AG08395 (cell line): ENCODE results near the gene ZMYND11.

Experiments
- DNase-seq: peaks from one replicate; pipeline ENCODE4 v3.0.0; 2012; ENCODE audit warnings: mixed read lengths, low spot score

Gene ZMYND11

DNA sequence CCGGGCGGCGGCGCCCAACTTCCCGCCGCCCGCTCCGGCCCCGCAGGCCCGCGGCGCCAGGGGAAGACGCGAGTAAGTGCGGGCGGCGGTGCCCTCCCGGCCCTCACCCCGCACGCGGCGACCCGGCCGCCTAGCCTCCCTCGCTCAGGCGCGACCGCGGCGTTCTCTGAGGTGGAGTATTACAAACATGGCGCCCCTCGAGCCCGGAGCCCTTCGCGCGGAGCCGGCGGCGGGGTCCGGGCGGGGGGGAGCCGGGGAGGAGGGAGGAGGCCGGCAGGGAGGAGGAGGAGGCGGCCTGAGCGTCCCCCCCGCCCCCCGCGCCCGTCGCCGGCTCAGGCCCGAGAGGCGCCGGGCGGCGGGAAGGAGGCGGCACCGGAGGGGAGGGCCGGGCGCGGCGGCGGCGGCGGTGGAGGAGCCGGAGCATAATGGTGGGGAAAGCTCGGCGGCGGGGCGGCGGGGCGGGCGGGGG is at the start of gene ZMYND11:
Gene ZMYND11, plus strand, starts transcription at position 324 of the 469 bp plus-strand sequence. CDS start 44,558 bp downstream, outside the sequence.
- peak; percentile 74 for DNase-seq

DNA sequence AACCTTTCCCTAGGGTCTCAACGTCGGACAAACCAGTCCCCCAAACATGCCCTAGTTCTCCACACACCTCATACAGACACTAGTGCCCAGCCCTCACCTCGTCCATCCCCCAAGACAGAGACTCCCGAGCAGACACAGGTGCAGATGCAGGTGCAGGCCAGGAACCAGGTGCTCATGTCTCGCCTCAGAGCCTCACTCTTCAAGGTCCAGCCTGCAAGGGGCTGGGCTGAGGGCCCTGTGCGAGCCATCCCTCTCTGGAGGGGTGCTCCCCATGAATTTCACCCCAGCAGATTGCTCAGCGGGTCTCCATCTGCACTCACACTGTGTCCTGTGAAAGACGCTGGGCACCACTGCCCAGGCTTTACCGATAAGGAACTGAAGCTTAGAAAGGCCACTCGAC is 49.2 kb upstream of the ZMYND11 start:
- DNase-seq: no peak

DNA sequence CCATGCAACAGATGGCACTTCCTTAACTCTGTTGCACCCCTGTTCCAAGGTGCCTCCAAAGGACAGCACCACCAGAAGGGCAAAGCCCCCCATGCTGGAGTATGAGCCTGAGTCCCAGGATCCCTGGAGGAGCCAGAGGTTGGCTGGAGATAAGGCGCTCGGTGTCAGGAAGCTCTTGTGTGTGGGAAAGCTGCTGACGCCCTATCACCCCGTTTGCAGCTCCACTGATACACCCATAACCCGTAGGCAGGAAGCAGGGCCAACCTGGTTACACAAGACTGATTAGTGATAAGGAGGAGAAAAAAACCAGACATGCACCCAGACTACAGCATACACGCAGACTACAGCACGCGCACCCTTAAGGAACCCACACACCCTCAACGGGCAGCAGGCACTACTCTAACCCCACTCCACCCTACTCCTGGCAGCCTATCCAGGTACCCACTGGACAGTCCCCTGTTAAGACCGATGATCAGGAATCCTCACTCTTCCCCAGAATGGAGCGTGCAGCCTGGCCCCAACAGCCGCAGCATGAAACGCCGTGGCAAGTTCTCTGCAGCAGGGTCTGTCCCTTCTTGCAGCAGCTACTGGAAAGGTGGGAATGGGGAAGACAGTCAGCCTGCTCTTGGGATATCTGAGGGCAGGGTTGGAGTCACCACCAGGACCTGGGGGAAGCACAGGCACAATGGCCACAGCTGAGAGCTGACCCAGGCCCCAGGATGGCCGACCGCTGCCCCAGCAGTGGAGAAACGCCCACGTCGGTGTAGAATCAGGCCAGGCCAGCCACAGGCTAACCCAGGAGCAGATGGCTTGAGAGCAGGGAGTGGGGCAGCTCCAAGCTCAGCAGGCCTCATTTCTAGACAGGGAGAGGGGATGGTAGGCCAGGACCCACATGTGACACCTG is 47.8 kb upstream of the ZMYND11 start:
- no peak for DNase-seq

DNA sequence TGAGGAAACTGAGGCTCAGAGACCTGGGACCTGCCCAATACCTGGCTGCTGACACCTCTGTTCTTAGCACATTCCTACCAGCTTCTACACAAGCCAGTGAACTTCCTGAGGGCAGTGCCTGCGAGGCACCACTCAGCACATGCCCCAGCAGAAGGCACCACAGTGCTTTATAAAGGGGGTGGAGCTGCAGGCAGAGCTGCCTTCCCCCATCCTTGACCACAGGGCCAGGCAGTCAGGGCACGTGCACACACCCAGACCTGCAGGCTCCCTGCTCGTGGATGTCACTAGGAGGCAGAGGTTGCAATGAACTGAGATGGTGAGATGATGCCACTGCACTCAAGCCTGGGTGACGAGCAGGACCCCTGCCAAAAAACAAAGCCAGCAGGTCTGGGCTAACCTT is 47.0 kb upstream of the ZMYND11 start:
- DNase-seq: no peak

DNA sequence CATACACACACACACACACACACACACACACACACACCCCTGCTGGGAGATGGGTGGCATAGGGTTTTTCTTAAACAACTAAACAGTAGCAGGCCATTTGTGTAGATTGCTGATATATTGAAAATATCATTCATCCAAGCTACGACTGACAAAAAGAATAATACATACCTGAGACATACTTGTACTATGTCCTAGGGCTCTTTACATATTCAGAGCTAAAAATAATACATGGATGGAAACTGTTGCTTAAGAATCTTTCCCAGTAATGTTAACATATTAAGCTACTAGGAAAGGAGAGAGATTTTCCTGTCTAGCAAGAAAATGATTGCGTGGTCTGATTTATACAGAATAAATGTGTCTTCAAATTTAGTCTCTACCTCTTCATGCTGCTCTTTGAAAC is 46.0 kb upstream of the ZMYND11 start:
- no peak for DNase-seq

DNA sequence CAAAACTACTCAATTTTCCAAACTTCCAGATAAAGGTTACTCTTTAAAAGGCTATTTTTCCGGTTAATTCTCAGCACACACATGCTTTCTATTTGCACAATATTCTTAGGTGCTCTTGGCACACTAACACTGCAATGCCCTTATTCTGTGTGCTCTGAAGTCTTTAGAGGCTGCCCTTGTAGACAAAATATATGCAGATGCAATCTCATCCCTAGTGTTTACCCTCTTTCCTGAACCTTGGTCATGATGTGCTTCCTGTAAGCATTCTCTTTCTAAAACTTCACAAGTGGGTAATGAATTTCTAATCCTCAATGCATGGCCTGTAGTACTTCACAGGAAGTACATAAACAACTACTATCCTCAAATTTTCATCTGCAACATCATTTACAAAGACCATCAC is 45.1 kb upstream of the ZMYND11 start:
- no peak for DNase-seq

DNA sequence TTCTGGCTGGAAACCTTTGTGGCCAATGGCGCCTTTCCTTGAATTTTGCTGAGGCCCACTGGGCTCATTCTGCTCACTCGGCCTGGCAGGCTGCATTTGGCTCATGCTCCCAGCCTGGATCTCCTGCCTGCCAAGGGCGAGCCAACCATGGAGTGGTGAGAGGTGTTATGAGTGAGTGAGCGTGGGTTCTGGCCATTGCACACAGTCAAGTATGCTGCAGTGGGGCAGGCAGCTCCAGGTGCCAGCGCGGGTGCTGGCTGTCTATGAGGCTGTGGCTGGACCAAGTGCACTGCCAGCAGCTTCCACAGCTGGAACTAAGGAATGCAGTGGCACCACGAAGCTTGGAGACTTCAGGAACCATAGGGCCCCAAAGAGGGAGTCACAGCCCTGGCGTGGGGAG is 43.9 kb upstream of the ZMYND11 start:
- no peak for DNase-seq

DNA sequence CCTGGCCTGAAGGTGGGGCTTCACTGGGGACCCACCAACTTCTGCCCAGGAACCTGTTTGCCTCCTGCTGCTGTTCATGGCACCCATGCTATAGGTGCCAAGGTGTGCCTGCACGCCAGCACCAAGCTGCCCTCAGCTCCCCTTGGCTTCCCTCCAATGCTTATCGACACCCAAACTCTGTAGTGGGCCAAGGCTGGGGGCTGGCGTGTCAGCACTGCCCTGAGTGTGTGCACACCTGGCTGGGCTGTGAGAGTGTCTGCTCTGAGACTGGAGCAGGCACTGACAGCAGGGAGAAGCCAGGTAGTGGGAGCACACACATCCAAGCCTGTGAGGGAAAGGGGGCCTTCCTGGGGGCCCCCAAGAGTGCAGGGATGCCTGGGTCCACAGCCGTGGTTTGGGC is 43.1 kb upstream of the ZMYND11 start:
- no peak for DNase-seq

DNA sequence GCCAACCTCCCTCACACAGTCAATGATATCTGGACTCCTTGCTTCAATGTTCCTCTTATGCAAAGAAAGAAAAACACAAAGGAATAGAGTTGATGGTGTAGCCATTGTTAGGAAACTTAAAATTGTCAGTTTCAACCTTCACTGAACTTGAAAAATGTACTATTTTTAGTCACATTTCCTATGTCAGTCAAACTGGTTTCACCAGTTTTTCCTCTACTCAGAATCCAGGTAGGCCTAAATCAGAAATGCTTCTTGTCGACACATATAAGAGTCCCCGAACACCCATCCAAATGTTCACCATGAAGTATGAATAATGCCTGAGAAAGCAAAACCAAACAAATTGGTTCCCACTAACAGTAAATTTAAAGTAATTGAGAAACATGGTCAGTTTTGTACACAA is 42.4 kb upstream of the ZMYND11 start:
- DNase-seq: no peak

DNA sequence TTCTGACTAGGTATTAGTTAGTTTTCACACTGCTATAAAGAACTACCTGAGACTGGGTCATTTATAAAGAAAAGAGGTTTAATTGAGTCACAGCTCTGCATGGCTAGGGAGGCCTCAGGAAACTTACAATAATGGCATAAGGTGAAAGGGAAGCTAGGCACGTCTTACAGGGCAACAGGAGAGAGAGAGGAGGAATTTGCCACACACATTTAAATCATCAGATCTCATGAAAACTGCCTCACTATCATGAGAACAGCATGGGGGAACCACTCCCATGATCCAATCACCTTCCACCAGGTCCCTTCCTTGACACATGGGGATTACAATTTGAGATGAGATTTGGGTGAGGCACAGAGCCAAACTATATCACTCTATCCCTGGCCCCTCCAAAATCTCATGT is 40.6 kb upstream of the ZMYND11 start:
- no peak for DNase-seq

DNA sequence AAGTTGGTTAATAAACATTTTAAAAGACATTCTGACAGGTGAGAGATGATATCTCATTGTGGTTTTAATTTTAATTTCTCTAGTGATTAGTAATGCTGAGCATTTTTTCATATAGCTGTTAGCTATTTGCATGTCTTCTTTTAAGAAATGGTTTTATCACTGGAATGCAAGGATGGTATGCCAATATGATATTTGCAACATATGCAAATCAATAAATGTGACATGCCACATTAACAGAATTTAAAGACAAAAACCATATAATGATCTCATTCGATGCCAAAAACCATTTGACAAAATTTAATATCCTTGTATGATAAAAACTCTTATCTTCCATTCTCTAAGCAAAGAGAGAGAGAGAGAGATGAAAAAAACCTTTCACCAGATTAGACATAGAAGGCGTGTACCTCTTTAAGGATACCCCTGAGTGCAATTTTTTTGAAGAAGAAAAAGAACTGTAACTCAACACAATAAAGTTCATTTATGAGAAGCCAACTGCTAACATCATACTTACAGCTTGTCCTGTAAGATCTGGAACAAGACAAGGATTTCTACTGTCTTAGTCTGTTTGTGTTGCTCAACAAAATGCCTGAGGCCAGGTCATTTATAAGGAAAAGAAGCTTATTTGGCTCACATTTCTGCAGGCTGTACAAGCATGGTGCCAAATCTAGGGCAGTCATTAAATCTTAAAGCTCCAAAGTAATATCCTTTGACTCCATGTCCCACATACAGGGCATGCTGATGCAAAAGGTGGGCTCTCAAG is 39.7 kb upstream of the ZMYND11 start:
- no peak for DNase-seq

DNA sequence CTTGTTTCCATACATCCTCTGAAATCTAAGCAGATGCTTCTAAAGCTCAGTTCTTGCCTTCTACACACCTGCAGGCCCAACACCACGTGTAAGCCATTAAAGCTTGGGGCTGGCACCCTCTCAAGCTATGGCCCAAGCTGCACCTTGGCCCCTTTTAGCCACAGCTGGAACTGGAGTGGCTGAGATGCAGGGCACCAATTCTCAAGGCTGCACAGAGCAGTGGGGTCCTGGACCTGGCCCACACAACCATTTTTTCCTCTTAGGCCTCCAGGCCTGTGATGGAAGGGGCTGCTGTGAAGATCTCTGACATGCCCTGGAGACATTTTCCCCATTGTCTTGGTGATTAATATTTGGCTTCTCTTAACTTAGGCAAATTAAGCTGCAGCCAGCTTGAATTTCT is 38.8 kb upstream of the ZMYND11 start:
- no peak for DNase-seq

DNA sequence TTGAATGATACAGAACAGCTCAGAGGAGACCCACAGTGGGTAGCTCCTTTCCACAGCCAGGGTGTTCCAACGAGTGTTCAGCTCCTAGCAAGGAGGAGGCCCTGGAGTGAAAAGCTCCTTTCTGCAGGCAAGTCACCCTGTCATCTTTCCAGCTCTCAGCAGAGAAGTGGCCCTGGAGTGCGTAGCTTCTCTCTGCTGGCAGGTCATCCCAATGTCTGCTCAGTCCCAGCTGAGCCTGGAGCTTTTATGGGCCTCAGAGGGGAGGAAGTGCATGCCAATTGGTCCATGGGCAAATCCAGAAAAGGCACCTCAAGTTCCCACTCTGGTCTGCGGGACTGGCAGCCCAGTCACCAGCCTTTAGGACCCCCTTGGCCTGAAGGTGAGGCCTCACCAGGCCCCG is 30.8 kb upstream of the ZMYND11 start:
- no peak for DNase-seq

DNA sequence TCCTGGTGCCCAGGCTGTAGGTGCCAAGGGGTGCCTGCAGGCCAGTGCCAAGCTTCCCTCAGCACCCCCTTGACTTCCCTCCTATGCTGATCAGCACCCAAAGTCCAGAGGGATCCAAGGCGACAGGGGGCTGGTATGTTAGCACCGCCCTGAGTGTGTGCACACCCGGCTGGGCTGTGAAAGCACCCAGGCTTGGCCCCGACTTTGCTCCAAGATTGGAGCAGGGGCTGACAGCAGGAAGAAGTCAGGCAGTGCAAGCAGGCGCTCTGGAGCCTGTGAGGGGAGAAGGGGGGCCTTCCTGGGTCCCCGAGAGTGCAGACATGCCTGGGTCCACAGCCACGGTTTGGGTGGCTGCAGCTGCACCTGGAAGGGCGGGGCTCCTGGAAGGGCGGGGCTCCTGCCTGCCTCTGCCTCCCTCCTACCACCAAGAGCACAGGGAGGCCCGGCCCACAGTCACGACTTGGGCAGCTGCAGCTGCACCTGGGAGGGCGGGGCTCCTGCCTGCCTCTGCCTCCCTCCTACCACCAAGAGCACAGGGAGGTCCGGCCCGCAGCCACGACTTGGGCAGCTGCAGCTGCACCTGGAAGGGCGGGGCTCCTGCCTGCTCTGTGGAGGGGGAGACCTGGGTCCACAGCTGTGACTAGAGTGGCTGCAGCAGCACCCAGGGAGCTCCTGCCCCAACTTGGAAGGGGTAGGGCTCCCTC is 30.2 kb upstream of the ZMYND11 start:
- DNase-seq: no peak

DNA sequence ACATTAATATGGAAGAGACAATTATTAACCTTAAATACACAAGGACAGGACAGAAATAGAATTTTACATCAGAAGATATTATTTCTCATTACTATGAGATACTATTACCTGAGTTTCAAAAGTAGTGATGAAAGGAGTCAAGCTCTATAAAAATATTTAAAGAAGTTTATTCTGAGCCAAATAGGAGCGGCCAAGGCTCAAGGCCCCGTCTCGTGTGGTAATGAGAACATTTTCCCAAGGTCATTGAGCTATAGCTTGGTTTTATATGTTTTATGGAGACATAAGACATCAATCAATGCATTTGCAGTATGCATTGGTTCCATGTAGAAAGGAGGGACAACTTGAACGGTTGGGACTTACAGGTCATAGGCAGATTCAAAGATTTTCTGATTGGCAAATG is 29.4 kb upstream of the ZMYND11 start:
- no peak for DNase-seq

DNA sequence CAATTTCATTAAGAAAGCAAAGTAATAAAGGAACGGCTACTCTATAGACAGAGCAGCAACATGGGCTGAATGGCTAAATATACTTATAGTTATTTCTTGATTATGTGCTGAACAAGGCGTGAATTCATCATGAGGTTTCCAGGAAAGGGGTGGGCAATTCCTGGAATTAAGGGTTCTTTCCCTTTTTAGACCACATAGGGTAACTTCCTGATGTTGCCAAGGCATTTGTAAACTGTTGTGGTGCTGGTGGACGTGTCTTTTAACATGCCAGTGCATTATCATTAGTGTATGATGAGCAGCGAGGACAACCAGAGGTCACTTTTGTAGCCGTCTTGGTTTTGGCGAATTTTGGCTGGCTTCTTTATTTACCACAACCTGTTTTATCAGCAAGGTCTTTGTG is 28.5 kb upstream of the ZMYND11 start:
- DNase-seq: no peak

DNA sequence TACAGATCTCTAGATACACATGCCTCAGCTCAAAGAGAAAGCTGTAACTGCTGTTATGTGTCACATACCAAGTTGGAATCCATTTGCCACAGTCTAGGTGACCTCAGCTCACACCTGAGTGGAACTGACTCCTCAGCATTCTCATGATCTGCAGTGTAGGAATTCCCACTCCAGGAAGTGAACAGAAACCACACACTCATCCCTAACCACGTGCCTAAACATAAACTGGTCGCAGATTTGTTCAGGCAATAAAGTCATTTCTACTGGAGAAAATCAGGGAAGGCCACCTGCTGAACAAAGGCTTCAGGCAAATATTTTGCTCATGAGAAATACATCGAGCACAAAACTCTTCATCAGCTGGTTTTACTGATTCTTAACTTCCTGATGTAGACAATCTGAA is 23.0 kb upstream of the ZMYND11 start:
- no peak for DNase-seq

DNA sequence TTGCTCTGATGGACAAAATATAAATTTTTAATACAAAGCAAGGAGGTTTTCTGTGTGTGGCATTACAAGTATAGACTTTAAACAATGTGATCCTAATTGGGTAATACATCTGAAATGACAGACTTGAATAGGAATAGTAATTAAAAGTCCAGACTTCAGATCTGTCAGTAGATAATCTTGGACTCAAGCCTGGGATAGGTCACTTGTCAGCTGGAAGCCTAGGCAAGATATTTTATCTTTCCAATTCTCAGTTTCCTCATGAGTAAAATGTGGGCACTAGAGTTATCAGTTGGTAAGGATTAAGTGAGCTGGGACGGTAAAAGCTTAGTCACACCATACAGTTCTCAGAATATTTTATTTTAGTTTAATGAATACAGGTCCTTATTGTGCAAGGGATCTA is 10.4 kb upstream of the ZMYND11 start:
- DNase-seq: no peak

DNA sequence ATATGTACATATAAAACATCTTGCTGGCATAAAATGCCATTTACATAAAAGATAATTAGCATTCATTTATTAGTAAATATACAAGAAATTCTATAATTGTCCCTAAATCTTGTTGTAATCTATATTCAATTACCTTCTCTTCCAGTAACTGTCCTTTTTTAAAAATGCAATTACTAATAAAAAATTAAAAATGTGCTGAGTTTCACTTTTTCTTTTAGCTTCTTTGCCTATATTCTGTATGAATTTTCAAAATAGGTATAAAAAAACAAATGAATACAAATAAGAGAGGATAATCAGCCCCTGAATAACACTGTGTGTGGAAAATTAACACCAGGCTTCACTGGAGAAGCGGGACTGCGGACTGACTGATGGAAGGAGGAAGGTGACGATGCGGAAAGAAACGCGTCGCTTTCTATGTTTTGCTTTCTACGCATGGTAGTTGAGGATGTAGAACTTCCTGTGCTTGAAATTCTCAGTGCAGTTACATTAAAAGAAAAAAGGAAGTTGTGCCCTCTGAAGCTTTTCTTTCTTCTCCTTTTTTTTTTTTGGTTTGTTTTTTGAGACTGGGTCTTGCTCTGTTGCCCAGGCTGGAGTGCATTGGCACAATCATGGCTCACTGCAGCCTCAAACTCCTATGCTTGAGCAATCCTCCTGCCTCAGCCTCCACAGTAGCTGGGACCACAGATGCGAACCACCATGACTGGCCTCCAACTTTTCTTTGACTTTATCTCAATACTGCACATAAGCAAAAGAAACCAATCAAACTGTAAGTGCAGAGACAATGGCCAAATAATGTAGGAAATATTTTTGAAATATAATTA is 7.4 kb upstream of the ZMYND11 start:
- no peak for DNase-seq

DNA sequence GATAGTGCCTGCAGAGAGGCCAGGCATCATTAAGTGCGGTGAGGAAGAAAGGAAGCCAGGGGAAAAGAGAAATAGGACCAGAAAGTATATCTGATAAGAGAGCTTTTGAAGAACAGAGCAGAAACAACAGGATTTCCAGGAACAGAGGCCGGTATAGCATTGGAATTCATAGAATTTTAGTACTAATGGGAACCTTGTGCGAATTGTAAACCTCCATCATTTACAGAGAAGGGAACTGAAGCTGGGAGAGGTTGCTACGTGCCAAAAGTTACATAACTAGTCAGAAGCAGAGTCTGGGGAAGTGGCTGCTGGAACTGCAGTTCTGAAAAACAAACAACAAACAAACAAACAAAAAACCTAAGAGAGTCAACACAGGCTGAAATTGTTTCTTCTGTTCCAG is 5.4 kb upstream of the ZMYND11 start:
- DNase-seq: no peak
